Measurements from ENCODE around the gene ABHD2.
"Not testable (repeated sequence)": the region's sequence is repeated elsewhere in the genome, so short reads cannot be mapped to it uniquely, and the experiment has no call there.

Gene ABHD2

DNA sequence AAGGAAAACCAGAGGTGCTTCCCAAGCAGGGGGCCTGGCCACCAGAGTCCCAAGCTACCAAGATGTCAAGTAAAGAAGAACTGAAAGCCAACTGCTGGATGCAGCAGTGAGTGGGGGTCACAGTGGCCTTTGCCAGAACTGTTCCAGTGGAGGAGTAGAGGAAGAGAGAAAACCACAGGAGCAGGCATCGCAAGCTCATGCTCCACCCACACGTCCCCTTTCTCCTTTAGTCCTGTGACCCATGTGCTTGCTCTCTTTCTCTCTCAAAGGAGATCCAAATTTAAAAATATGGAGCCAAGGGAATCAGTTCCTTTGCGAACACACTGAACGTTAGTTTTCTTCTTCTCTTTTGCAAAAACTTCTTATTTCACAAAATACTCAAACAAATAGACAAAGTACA, 12.4 kb upstream of the ABHD2 start:
- DNase-seq, result peak; percentile 46

GRCh38 chr15:89077750-89078149, 10.5 kb upstream of the ABHD2 start:
- DNase-seq, result no peak

DNA sequence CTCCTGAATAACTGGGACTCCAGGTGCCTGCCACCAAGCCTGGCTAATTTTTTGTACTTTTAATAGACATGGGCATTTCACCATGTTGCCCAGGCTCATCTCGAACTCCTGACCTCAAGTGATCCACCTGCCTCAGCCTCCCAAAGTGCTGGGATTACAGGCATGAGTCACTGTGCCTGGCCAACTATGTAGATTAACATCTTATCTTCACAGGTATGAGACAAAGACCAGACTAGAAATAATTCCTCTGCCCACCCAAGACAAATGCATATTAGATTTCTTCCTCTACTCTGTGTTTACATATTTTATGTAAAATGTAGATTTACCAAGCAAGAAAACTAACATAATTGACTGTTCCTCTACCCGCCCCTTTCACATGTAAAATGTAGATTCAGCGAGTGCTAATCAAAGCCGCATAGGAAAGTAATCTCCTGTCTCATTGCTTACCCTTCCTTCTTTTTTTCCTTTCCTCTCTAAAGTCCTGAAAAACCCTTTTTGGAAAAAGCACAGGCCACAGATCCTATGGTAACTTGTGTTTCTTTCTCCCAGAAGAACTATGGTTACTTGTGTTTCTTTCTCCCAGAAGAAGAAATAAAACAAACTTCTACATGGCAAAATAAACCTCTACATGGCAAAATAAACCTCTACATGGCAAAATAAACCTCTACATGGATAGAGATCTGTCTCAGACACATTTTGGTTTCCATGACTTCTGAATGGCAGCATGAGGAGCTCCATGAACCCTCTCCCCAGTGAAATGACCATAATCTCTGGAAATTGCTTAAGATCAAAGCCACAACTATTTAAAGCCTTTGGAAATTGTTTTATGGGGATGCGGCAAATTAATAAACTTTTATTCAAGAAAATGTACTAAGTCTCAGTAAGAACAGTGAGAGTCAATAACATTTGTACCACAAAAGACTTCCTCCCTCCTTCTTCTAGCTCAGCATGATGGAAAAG, 9.1 kb upstream of the ABHD2 start:
- no peak for DNase-seq

- no peak for DNase-seq
Measured at GRCh38 chr15:89081878-89082277, 6.4 kb upstream of the ABHD2 start.

- DNase-seq, result no peak
Measured at GRCh38 chr15:89083246-89083645, 5.0 kb upstream of the ABHD2 start.

DNA sequence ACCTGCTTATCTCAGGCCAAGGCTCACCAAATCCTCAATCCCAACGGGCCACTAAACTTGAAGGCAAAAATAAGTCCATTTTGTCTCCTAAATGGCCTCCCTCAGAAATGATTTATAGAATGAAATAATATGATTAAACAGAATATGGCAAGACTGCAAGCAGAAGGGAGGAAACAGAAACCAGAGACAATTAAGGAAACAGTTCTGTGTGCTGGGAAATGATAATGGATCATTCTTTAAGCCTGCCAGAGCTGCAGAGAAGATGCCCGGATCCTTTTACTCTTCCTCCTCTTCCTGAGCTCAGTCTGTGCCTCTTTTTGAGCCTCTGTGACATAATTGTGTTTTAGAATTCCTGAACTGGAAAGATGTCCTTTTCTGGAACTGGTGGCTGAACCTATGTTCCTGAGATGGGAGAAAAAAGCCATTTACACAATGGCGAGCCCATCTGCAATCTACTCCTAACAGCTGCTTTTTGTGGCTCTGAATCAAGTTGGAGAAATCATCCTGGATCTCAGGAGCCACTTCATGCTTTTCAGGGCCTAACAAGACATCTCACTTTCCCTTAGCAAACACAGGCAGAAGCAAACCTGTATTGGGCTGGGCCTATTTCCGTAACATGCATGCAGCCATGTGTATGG, 2.8 kb upstream of the ABHD2 start:
- DNase-seq, result no peak

DNA sequence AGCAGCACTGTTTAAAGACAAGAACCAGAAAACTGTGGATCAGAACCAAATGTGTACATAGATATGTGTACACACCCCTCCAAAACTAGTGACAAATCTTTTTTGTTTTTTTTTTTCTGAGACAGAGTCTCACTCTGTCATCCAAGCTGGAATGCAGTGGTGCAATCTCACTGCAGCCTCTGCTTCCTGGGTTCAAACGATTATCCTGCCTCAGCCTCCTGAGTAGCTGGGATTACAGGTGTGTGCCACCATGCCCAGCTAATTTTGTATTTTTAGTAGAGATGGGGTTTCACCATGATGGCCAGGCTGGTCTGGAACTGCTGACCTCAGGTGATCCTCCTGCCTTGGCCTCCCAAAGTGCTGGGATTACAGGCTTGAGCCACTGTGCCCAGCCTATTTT, 2.3 kb upstream of the ABHD2 start:
- not testable (repeated sequence) for DNase-seq

- DNase-seq, result not testable (repeated sequence)
Measured at GRCh38 chr15:89086390-89086789, 1.9 kb upstream of the ABHD2 start.

GRCh38 chr15:89087161-89087829, 961 bp upstream of the ABHD2 start:
- DNase-seq, result no peak

GRCh38 chr15:89088605-89089315, 504 bp downstream of the ABHD2 start:
- no peak for DNase-seq

DNA sequence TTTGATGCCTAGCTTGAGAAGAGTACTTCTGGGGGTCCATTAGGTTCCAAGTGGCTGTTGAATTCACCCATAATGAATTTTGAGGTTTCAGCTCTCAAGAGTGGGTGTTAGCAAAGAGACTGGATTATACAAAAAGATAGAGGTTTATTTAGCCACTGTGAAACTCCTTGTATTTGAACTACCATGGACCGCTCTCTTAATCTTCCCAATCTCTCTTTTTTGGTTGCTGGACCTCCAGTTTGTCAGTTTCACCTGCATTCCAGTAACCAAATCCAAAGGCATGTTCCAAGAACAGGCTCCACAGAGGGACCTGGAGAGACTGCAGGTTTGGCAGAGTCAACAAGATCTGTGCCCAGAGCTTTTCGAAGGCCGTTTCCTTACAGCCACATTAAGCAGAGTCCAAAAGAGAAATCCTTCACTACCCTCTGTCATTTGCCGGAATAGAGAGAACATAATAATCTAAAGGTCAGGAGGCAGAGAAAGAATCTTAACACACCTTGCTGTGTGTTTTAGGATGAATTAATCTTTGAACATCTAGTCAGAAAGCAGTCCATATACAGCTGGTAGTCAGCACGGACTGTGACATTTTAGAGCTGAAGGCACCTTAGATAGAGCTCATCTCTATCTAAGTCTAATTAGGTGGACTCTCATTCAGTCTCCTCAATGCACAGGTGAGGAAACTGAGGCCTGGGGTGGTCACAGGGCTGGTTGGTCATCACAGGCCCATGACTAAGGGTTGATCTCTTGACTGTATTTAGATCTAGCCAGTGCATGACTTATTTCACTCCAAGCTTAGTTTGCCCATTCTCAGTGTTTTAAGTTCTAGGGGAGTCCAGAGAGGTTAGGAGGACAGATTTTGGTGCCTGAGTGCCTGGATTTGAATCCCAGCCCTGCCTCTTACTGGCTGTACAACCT, 1.3 kb downstream of the ABHD2 start:
- DNase-seq, result no peak

DNA sequence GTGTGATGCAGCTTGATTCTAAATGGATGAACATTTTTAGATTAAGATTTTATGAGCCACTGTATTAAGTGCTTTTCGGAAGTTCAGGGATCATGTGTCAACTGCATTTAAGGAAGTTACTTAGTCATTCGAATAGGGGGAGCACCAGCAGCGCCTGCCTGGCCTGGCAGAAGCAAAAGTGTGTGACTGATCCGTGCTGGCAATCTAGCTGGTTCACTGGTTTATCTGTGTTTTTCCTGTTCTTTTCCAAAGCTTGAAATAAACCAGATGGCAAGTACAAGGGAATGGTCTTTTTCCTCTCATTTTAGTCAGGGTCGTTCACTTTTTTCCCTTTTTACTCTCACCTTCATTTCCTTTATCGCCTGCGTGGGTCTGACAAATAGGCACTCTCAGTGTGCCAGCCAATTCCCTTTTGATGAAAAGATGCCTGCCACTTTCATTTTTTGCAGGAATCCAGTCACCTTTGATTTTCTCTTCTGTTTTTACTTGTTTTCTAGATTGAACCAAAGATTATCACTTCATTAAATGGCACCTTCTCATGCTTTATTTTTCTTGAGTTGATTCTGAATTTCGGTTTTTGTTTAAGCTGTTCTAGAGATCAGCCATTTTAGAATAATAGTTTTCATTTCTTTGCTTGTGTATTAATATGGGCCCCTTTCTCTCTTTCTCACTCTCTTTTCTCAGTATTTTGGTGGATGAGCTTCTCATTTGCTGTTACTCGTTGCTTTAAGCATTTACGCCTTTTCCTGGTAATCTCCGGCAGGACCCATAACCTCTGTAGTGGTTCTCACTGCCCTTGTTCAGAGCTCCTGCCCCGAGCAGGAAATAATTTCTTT, 2.8 kb downstream of the ABHD2 start:
- peak; percentile 80 for DNase-seq

DNA sequence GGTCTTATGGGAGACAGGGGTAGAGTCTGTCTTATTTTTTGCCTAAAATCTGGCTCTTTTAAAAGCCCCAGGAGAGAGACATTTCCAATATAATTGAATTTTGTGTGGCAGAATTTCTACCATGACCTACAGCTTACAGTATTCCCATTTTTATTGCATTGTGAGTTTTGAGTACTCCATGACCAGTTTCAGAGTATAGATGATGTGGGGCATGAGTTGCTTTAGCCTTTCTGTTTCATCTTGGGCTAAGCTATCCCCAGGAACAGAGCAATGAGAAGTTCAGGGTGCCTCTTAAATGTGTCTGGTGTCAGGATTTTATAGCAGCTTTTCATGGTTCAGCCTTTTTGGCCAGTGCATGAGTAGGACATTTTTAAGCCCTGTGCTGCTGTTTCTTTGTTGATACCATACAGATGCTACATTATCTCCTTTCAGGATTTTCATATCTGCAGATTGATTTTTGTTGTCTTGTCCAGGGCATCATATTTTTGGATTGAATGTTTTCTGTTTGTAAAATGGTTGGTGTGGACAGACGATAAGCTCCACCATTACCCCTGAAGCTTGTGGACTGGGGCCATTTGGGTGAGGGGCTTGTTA, 3.5 kb downstream of the ABHD2 start:
- no peak for DNase-seq

- no peak for DNase-seq
Measured at GRCh38 chr15:89093509-89093908, 5.3 kb downstream of the ABHD2 start.

- DNase-seq, result peak; percentile 35
Measured at GRCh38 chr15:89095073-89095472, 6.8 kb downstream of the ABHD2 start.

DNA sequence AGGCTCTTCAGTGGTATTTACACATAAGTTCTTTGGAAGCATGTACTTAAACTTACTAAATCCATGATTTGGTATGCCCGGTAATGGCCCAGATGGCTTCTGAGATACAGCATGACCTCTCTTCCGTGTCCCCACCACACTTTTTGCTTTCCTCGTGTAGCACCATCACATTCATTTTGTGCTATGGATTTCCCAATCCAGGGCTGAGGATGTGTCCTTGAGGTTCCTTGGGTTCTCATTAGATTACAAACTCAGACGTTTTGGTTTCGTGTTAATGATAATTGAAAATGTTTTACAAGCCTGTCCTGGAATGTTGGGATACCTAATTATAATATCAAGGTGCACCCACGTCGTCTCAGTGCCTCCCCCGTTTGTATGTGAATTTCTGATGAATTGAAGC, 7.3 kb downstream of the ABHD2 start:
- DNase-seq, result no peak

DNA sequence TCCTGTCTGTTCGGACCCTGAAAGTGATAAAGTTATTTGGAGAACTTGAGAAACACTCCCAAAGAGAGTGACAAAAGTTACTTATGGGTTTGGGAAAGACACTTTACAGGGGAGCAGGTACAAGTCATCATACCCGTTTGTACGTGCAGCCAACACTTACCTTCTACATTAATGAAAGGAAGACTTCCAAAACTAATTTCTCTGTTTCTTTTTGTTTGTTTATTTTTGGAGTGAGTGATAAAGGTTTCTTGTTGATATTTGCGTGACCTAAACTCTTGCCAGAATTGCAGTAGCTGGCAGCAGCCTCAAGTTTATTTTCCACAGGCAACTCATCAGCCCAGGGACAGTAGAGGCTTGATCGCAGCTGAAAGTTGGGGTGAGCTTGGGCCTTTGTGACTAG, 8.4 kb downstream of the ABHD2 start:
- DNase-seq, result no peak

- no peak for DNase-seq
Measured at GRCh38 chr15:89097313-89097712, 9.1 kb downstream of the ABHD2 start.

- no peak for DNase-seq
Measured at GRCh38 chr15:89098281-89098680, 10.0 kb downstream of the ABHD2 start.

GRCh38 chr15:89099968-89100367, 11.7 kb downstream of the ABHD2 start:
- no peak for DNase-seq
